CD14-positive monocyte (primary cell): ENCODE results near the gene ATP4B. TPM values are rescaled to one million over a fixed set of nuclear protein-coding genes. Genes with fewer than 3 reads are reported as not detected.

Experiments used
- DNase-seq, 3 donors: peaks; one replicate each; pipeline ENCODE4 v3.0.0-alpha.2; 2011 to 2022
- H2AFZ ChIP-seq: 2 replicates; pipeline ENCODE4 v1.6.0; 2012; ENCODE audit warnings: mild to moderate bottlenecking, low read depth, low read length, inconsistent platforms; ENCODE audit not compliant: insufficient read depth, poor library complexity, severe bottlenecking
- H3K27ac ChIP-seq, 2 donors: 1 replicate in 1 of 2; 2 replicates in 1 of 2; pipeline ENCODE4 v1.5.1; 2012 to 2013; ENCODE audit warnings: low read length in 2 of 2, control low read depth in 1 of 2, inconsistent platforms in 1 of 2, low read depth in 1 of 2, mild to moderate bottlenecking in 1 of 2
- H3K27me3 ChIP-seq, 2 donors: one replicate each; pipeline versions ENCODE4 v1.6.0 to v1.6.1; 2011 to 2013; ENCODE audit warnings: low read length in 2 of 2; ENCODE audit not compliant: control insufficient read depth in 2 of 2, insufficient read depth in 2 of 2
- H3K36me3 ChIP-seq, 2 donors: replicated peaks in 1 of 2; 1 replicate in 1 of 2; 2 replicates in 1 of 2; pipeline versions ENCODE4 v1.5.1 to v1.6.1; 2012 to 2013; ENCODE audit warnings: low read length in 2 of 2, control low read depth in 1 of 2, inconsistent platforms in 1 of 2, mild to moderate bottlenecking in 1 of 2; ENCODE audit not compliant: insufficient read depth in 2 of 2, control insufficient read depth in 1 of 2
- H3K4me1 ChIP-seq, 2 donors: 1 replicate in 1 of 2; 2 replicates in 1 of 2; pipeline versions ENCODE4 v1.5.1 to v1.6.1; 2012 to 2013; ENCODE audit warnings: low read length in 2 of 2, control low read depth in 1 of 2, inconsistent platforms in 1 of 2, mild to moderate bottlenecking in 1 of 2, moderate library complexity in 1 of 2; ENCODE audit not compliant: insufficient read depth in 2 of 2, control insufficient read depth in 1 of 2
- H3K4me2 ChIP-seq: replicated peaks from 2 replicates; pipeline ENCODE3; 2012; ENCODE audit warnings: low read length, moderate library complexity, mild to moderate bottlenecking; ENCODE audit not compliant: poor library complexity, severe bottlenecking; ENCODE audit errors: extremely low read depth
- H3K4me3 ChIP-seq, 3 experiments: fragments of 200-600 bp in 1 of 3; sonication (generic) in 1 of 3; replicated peaks in 1 of 3; 1 replicate in 2 of 3; 2 replicates in 1 of 3; pipeline ENCODE4 v1.5.1; 2011 to 2013; ENCODE audit warnings: low read length in 3 of 3, mild to moderate bottlenecking in 3 of 3, control low read depth in 2 of 3, low read depth in 2 of 3, inconsistent platforms in 1 of 3, moderate library complexity in 1 of 3
- H3K79me2 ChIP-seq: 2 replicates; pipeline ENCODE4 v1.6.0; 2012; ENCODE audit warnings: mild to moderate bottlenecking, control low read depth, inconsistent platforms, low read length, moderate library complexity; ENCODE audit not compliant: insufficient read depth
- H3K9ac ChIP-seq: 2 replicates; pipeline ENCODE4 v1.6.0; 2017; ENCODE audit warnings: low read length, mild to moderate bottlenecking; ENCODE audit not compliant: insufficient read depth, poor library complexity, severe bottlenecking
- H3K9me3 ChIP-seq, 2 donors: replicated peaks in 1 of 2; 1 replicate in 1 of 2; 2 replicates in 1 of 2; pipeline versions ENCODE4 v1.5.1 to v1.6.1; 2012 to 2013; ENCODE audit warnings: low read length in 2 of 2, control low read depth in 1 of 2; ENCODE audit not compliant: control insufficient read depth in 1 of 2, insufficient read depth in 1 of 2
- H4K20me1 ChIP-seq: 2 replicates; pipeline ENCODE4 v1.6.0; 2012; ENCODE audit warnings: mild to moderate bottlenecking, low read length, control low read depth, moderate library complexity; ENCODE audit not compliant: insufficient read depth
- H3K27ac Mint-ChIP-seq, 7 donors: one replicate each; pipeline ENCODE4 v1.8.0; 2020; ENCODE audit warnings: mild to moderate bottlenecking in 7 of 7, mixed read lengths in 7 of 7, moderate library complexity in 6 of 7, inconsistent platforms in 2 of 7
- H3K27me3 Mint-ChIP-seq, 3 donors: one replicate each; pipeline ENCODE4 v1.8.0; 2021 to 2022; ENCODE audit warnings: low read depth in 3 of 3, mild to moderate bottlenecking in 3 of 3, mixed read lengths in 3 of 3, moderate library complexity in 3 of 3, inconsistent platforms in 1 of 3
- H3K36me3 Mint-ChIP-seq, 2 donors: one replicate each; pipeline ENCODE4 v1.8.0; 2020; ENCODE audit warnings: mixed read lengths in 2 of 2, inconsistent platforms in 1 of 2, mild to moderate bottlenecking in 1 of 2
- H3K4me1 Mint-ChIP-seq: one replicate; pipeline ENCODE4 v1.8.0; 2020; ENCODE audit warnings: mild to moderate bottlenecking, mixed read lengths
- H3K4me3 Mint-ChIP-seq, 2 donors: one replicate each; pipeline ENCODE4 v1.8.0; 2020; ENCODE audit warnings: mild to moderate bottlenecking in 2 of 2, mixed read lengths in 2 of 2, moderate library complexity in 1 of 2
- H3K9me3 Mint-ChIP-seq, 7 donors: one replicate each; pipeline ENCODE4 v1.8.0; 2020 to 2022; ENCODE audit warnings: mixed read lengths in 7 of 7, mild to moderate bottlenecking in 6 of 7, moderate library complexity in 6 of 7, inconsistent platforms in 2 of 7
- WGBS: methylation state at CpG from one replicate; pipeline ENCODE4 v1.1.5; 2013; ENCODE audit warnings: missing lambda C conversion rate; ENCODE audit not compliant: insufficient coverage; 5-methylcytosine and 5-hydroxymethylcytosine counted together
- intact Hi-C, 2 donors: fragments of 100-400 bp; cut with micrococcal nuclease; formaldehyde crosslinking; loops; one replicate each; pipeline versions ENCODE4 v1.15.0 to v1.15.1; 2023
- polyA plus RNA-seq, 3 donors: library from polyadenylated mRNA; depleted of rRNA in 1 of 3; unstranded in 2 of 3; stranded (reverse) in 1 of 3; fragments of 300-500 nt in 2 of 3; fragments of >200 nt in 1 of 3; fragmentation: Illumina TruSeq in 2 of 3; gene quantifications; 1 replicate in 2 of 3; 2 replicates in 1 of 3; pipeline ENCODE4 v1.2.3, GENCODE V29; 2012 to 2021
- TF ChIP-seq, protein P1 (sequence below): fragments of 200-600 bp; IDR thresholded peaks from one replicate; pipeline ENCODE4 v1.8.0; 2022; ENCODE audit warnings: antibody characterized with exemption, mild to moderate bottlenecking

The ATP4B gene
- polyA plus RNA-seq, 3 donors, result not detected

DNA sequence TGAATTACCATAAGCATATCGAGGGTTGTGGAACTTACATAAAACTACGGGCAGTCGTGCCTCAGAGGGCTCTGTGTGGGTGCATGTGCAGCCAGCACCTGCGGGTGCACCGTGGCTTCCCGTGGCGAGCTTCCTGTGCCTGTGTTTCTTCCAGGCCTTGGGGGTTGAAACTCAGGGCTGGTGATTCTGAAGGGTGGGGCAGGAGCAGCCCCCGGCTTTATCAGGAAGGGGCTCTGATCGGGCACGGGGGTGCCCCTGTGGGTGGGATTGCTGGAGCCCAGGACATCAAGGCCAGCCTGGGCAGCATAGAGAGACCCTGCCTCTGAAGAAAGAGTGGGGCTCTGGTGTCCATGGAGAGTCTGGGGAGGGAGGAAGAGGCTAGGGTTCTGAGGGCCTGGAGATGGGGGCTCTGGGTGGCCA lies 11.1 kb downstream of the ATP4B start:
- Histone ChIP-seq H3K4me3 (no peak overlapping the region), H3K79me2 (no peaks in the 10 kb centered on the region), H3K4me1 (no peaks in the 10 kb centered on the region), H3K9ac (no peak overlapping the region), H4K20me1 (no peaks in the 10 kb centered on the region), H3K27ac (no peak overlapping the region), H3K9me3 (peaks cover 29 to 34% of the 10 kb centered on the region in 2 donors), H2AFZ (no peak overlapping the region), H3K36me3 (peaks cover 2 to 7% of the 10 kb centered on the region in 2 donors), H3K4me2 (no peak overlapping the region), H3K27me3 (no peaks in the 10 kb centered on the region)
- no peak for DNase-seq
- Mint-ChIP-seq H3K36me3 (peaks cover 6 to 9% of the 10 kb centered on the region in 2 donors), H3K27ac (no peak overlapping the region), H3K9me3 (peaks cover 25 to 53% (median 47%) of the 10 kb centered on the region in 7 donors), H3K27me3 (peaks cover 4 to 11% (median 6%) of the 10 kb centered on the region in 3 donors), H3K4me1 (peaks cover 7% of the 10 kb centered on the region), H3K4me3 (no peak overlapping the region)
- intact Hi-C loops, result no loop called here
- TF ChIP-seq, protein P1, sequence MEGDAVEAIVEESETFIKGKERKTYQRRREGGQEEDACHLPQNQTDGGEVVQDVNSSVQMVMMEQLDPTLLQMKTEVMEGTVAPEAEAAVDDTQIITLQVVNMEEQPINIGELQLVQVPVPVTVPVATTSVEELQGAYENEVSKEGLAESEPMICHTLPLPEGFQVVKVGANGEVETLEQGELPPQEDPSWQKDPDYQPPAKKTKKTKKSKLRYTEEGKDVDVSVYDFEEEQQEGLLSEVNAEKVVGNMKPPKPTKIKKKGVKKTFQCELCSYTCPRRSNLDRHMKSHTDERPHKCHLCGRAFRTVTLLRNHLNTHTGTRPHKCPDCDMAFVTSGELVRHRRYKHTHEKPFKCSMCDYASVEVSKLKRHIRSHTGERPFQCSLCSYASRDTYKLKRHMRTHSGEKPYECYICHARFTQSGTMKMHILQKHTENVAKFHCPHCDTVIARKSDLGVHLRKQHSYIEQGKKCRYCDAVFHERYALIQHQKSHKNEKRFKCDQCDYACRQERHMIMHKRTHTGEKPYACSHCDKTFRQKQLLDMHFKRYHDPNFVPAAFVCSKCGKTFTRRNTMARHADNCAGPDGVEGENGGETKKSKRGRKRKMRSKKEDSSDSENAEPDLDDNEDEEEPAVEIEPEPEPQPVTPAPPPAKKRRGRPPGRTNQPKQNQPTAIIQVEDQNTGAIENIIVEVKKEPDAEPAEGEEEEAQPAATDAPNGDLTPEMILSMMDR, result no peak
- WGBS, result 45% methylated on average over 10 of the region's 10 CpGs

DNA sequence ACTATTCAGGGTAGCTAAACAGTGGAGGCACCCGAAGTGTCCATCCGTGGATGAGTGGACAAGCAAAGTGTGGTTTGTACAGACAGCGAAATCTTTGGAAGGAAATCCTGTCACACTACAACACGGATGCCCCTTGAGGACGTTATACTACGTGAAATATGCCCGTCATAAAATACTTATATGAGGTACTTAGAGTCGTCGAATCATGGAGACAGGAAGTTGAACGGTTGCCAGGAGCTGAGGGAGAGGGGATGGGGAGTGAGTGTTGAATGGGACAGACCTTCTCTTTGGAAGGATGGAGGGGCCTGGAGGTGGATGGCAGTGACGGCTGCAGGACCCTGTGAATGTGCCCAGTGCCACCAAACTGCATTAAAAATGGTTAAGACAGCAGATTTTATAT lies 11.6 kb downstream of the ATP4B start:
- DNase-seq, result no peak
- peaks cover 29 to 59% (median 53%) of the 10 kb centered on the region in 7 donors for H3K9me3 Mint-ChIP-seq
- TF ChIP-seq, protein P1, result no peak
- Histone ChIP-seq H3K9me3 (peaks cover 34 to 39% of the 10 kb centered on the region in 2 donors), H3K9ac (no peak overlapping the region), H3K4me1 (no peaks in the 10 kb centered on the region), H3K27ac (no peak overlapping the region), H3K79me2 (no peaks in the 10 kb centered on the region), H3K4me3 (no peak overlapping the region), H3K4me2 (no peak overlapping the region), H2AFZ (no peak overlapping the region), H3K27me3 (no peaks in the 10 kb centered on the region), H4K20me1 (no peaks in the 10 kb centered on the region), H3K36me3 (peaks cover 7 to 13% of the 10 kb centered on the region in 2 donors)
- peak overlapping the region in 1 of 2 donors; percentile 28 for H3K4me3 Mint-ChIP-seq
- H3K27ac Mint-ChIP-seq, result no peak overlapping the region
- peaks cover 12 to 15% of the 10 kb centered on the region in 2 donors for H3K36me3 Mint-ChIP-seq
- intact Hi-C loops, result no loop called here
- peaks cover 7% of the 10 kb centered on the region for H3K4me1 Mint-ChIP-seq
- H3K27me3 Mint-ChIP-seq, result peaks cover 4 to 11% (median 6%) of the 10 kb centered on the region in 3 donors
- 21% methylated on average over 6 of the region's 11 CpGs for WGBS
